HEK293 (cell line): ENCODE results near the gene ANKRD53.

Experiments used
- EGR2 ChIP-seq: fragments of 450-650 bp; formaldehyde crosslinking; IDR thresholded peaks from 2 replicates; pipeline ENCODE4 v1.5.1; 2016; ENCODE audit warnings: low read depth, missing biosample characterization, missing genetic modification characterization
- GLIS2 ChIP-seq: fragments of 450-650 bp; formaldehyde crosslinking; IDR thresholded peaks from 2 replicates; pipeline ENCODE4 v1.5.1; 2016; ENCODE audit warnings: missing biosample characterization, missing genetic modification characterization
- PATZ1 ChIP-seq: fragments of 450-650 bp; formaldehyde crosslinking; IDR thresholded peaks from 2 replicates; pipeline ENCODE4 v1.5.1; 2016; ENCODE audit warnings: missing biosample characterization, missing genetic modification characterization
- SP3 ChIP-seq: fragments of 450-650 bp; formaldehyde crosslinking; IDR thresholded peaks from 2 replicates; pipeline ENCODE4 v1.5.1; 2016; ENCODE audit warnings: missing biosample characterization, missing genetic modification characterization
- SP7 ChIP-seq: fragments of 450-650 bp; formaldehyde crosslinking; IDR thresholded peaks from 2 replicates; pipeline ENCODE4 v1.5.1; 2016; ENCODE audit warnings: missing biosample characterization, missing genetic modification characterization
- TCF7L2 ChIP-seq: IDR thresholded peaks from 2 replicates; pipeline ENCODE4 v1.6.1; 2011; ENCODE audit warnings: low read depth, mild to moderate bottlenecking, inconsistent platforms, low read length, moderate library complexity, borderline replicate concordance
- ZBTB10 ChIP-seq: fragments of 450-650 bp; formaldehyde crosslinking; IDR thresholded peaks from 2 replicates; pipeline ENCODE4 v1.5.1; 2016; ENCODE audit warnings: missing biosample characterization, missing genetic modification characterization
- ZBTB48 ChIP-seq: fragments of 450-650 bp; formaldehyde crosslinking; IDR thresholded peaks from 2 replicates; pipeline ENCODE4 v1.5.1; 2016; ENCODE audit warnings: missing biosample characterization, missing genetic modification characterization
- ZNF157 ChIP-seq: fragments of 450-650 bp; formaldehyde crosslinking; IDR thresholded peaks from 2 replicates; pipeline ENCODE4 v1.5.1; 2016; ENCODE audit warnings: missing biosample characterization, missing genetic modification characterization
- ZNF2 ChIP-seq: fragments of 450-650 bp; formaldehyde crosslinking; IDR thresholded peaks from 2 replicates; pipeline ENCODE4 v1.5.1; 2016; ENCODE audit warnings: missing biosample characterization, missing genetic modification characterization
- ZNF214 ChIP-seq: fragments of 450-650 bp; formaldehyde crosslinking; IDR thresholded peaks from 2 replicates; pipeline ENCODE4 v1.5.1; 2017; ENCODE audit warnings: missing biosample characterization, mild to moderate bottlenecking, missing genetic modification characterization, borderline replicate concordance
- ZNF223 ChIP-seq: fragments of 450-650 bp; formaldehyde crosslinking; IDR thresholded peaks from 2 replicates; pipeline ENCODE4 v1.5.1; 2016; ENCODE audit warnings: missing biosample characterization, missing genetic modification characterization
- ZNF341 ChIP-seq: fragments of 450-650 bp; formaldehyde crosslinking; IDR thresholded peaks from 2 replicates; pipeline ENCODE4; 2016; ENCODE audit warnings: low read depth, missing biosample characterization, missing genetic modification characterization
- ZNF449 ChIP-seq: fragments of 450-650 bp; formaldehyde crosslinking; IDR thresholded peaks from 2 replicates; pipeline ENCODE4 v1.5.1; 2017; ENCODE audit warnings: missing biosample characterization, mild to moderate bottlenecking, missing genetic modification characterization, moderate library complexity
- ZNF501 ChIP-seq: fragments of 450-650 bp; formaldehyde crosslinking; IDR thresholded peaks from 2 replicates; pipeline ENCODE4 v1.5.1; 2016; ENCODE audit warnings: missing biosample characterization, missing genetic modification characterization
- ZNF521 ChIP-seq: fragments of 450-650 bp; formaldehyde crosslinking; IDR thresholded peaks from 2 replicates; pipeline ENCODE4 v1.5.1; 2017; ENCODE audit warnings: missing biosample characterization, mild to moderate bottlenecking, missing genetic modification characterization
- ZNF548 ChIP-seq: fragments of 450-650 bp; formaldehyde crosslinking; IDR thresholded peaks from 2 replicates; pipeline ENCODE4 v1.5.1; 2016; ENCODE audit warnings: missing biosample characterization, missing genetic modification characterization
- ZNF654 ChIP-seq: fragments of 450-650 bp; formaldehyde crosslinking; IDR thresholded peaks from 2 replicates; pipeline ENCODE4 v1.5.1; 2016; ENCODE audit warnings: low read depth, missing biosample characterization, missing genetic modification characterization
- ZNF660 ChIP-seq: fragments of 450-650 bp; IDR thresholded peaks from 2 replicates; pipeline ENCODE4 v1.5.1; 2018; ENCODE audit warnings: missing biosample characterization, mild to moderate bottlenecking, missing genetic modification characterization
- ZSCAN16 ChIP-seq: fragments of 450-650 bp; formaldehyde crosslinking; IDR thresholded peaks from 2 replicates; pipeline ENCODE4 v1.5.1; 2016; ENCODE audit warnings: missing biosample characterization, missing genetic modification characterization
- ZSCAN30 ChIP-seq: fragments of 450-650 bp; IDR thresholded peaks from 2 replicates; pipeline ENCODE4 v1.5.1; 2018; ENCODE audit warnings: missing biosample characterization, mild to moderate bottlenecking, missing genetic modification characterization, moderate library complexity
- ZXDB ChIP-seq: fragments of 450-650 bp; formaldehyde crosslinking; IDR thresholded peaks from 2 replicates; pipeline ENCODE4 v1.5.1; 2016; ENCODE audit warnings: missing biosample characterization, missing genetic modification characterization

The ANKRD53 gene

GRCh38 chr2:71000780-71001591 lies 22.6 kb downstream of the ANKRD53 start (continued):
- TF ChIP-seq ZNF660 (tag by site-specific recombination) (0 out of 2 replicates have a peak, but pooled peaks have one; percentile 37), ZNF223 (no peak), EGR2 (tag by site-specific recombination) (peak; percentile 45; the same call in 1 of the 2 replicates), TCF7L2 (no peak), ZNF654 (peak; percentile 42), ZBTB10 (tag by site-specific recombination) (no peak; the same call in none of the 2 replicates), ZNF214 (tag by site-specific recombination) (no peak), ZNF341 (tag by site-specific recombination) (peak; percentile 53), ZNF548 (tag by site-specific recombination) (no peak), SP7 (tag by site-specific recombination) (0 out of 2 replicates have a peak, but pooled peaks have one; percentile 20), ZNF157 (tag by site-specific recombination) (no peak), ZXDB (tag by site-specific recombination) (peak; percentile 63), GLIS2 (peak; percentile 45), ZNF2 (peak; percentile 59; the same call in 1 of the 2 replicates), ZBTB48 (tag by site-specific recombination) (peak; percentile 51), ZSCAN30 (no peak), ZNF449 (tag by site-specific recombination) (no peak), ZNF501 (tag by site-specific recombination) (peak; percentile 57; the same call in 1 of the 2 replicates), ZNF521 (tag by site-specific recombination) (no peak), SP3 (tag by site-specific recombination) (peak; percentile 47; the same call in 1 of the 2 replicates), ZSCAN16 (tag by site-specific recombination) (no peak), PATZ1 (tag by site-specific recombination) (0 out of 2 replicates have a peak, but pooled peaks have one; percentile 19)
